NCI-H1092 treated with DMSO at 0.1 percent for 48 hours (cell line): ENCODE measurements around the gene GRXCR2.
"Not testable (repeated sequence)": the region's sequence is repeated elsewhere in the genome, so short reads cannot be mapped to it uniquely, and the experiment has no call there.

Experiments
- DNase-seq: peaks from one replicate; lab custom pipeline; 2025; lab: John Stamatoyannopoulos, UW

GRXCR2 gene

DNA sequence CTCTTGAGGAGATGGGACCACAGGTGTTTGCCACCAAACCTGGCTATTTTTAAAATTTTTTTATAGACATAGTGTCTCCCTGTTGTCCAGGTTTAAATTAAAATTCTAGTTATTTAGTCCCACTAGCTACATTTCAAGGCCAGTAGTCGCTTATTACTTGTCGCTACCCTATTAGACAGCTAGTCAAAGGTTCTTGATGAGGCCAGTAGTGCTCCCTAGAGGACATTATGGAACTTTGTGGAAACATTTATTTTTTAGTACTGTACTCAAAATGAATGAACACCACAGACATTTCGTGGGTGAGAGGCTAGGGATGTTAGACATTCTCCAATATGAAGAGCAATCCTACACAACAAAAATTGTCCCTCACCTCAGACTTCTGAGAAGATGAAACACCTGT lies 14.4 kb upstream of the GRXCR2 start:
- DNase-seq: no peak

DNA sequence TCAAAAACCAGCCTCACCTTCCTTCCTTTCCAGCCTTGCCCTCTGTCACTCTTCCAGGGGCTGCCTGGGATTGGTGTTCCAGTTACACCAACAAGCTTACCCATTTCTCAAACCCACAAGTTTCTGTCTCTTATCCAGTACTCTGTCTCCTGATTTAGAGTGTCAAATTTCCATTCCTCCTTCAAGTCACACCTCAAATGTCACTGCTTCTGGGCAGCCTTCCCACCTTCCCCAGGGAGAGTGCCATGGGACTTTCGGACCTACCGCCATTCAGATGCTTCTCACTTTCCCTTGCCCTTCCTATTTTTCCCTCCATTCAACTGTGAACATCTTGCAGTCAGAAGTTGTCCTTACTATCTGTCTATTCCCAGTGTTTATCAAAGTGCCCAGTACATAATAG lies 2.0 kb upstream of the GRXCR2 start:
- DNase-seq: no peak

DNA sequence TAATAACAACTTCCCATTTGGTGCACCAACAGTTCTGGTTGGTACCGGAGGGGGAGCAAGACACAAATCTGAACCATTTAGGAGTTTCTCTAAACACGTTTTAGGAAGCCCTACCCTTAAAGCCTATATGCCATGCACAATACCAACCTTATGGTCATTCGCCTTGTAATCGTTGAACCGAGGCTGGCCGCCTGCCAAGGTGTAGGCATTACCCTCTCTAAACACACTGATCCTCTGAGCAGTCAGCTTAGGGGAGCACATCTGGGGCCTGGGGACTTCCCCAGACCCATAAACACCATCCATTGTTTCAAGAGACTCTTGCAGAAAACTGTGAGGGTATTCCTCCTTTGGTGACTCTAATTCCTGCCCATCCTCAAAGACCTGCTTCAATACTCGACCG lies 328 bp downstream of the GRXCR2 start:
- DNase-seq: no peak

DNA sequence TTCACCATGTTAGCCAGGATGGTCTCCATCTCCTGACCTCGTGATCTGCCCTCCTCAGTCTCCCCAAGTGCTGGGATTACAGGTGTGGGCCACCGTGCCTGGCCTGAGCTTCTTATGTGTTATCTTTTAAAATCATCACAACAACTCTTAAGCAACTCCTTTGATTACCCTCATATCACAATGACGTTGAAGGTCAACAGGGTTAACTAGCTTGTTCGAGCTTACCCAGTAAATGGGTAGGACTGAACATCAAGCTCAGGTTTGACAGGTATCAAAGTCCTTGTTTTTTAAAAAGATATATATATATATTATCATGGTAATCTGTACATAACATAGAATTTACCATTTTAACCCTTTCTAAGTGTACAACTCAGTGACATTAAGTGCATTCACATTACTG lies 3.1 kb downstream of the GRXCR2 start:
- no peak for DNase-seq

DNA sequence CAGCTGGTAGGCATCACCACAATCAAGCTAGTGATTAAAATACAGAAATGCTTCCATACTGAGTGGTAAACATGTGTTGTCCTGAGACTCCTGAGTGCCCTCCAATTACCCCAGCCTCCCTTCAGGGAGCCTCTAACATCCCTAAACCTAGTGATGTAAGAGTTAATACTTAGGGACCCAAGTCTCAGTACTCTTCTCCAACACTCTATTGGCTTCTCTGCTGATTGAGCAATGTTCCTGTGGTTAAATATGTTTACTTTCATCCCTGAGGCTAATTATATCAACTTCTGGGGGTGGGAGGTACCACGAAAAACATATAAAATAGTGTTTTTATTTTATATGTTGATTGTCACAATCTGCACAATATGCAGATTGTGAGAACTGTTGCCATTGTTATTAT lies 5.0 kb downstream of the GRXCR2 start:
- DNase-seq: no peak

DNA sequence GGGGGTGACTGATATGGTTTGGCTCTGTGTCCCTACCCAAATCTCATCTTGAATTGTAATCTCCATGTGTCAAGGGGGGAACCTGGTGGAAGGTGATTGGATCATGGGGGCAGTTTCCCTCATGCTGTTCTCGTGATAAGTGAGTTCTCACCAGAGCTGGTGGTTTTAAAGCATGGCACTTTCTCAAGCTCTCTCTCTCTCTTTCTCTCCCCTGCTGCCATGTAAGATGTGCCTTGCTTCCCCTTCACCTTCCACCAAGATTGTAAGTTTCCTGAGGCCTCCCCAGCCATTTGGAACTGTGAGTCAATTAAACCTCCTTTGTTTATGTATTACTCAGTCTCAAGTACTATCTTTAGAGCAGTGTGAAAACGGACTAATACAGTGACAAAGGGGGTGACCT lies 8.4 kb downstream of the GRXCR2 start:
- DNase-seq: not testable (repeated sequence)

DNA sequence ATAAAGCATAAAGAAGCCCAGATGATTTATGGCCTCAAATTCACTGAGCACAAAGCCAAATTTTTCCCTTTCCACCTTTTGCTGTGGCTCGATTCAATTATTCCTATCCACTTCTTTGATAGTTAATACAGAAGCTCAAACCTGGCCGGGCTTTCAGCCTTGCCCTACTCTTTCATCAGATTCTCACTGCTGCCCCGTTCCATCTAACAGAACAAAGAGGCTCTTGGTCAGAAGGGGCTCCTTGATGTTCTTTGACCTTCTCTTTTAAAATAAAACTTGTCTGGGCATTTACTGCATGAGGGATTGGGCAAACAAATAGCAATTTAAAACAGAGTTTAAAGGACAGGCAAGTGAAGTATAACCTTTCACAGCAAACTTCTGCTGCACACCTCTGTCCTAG lies 9.8 kb downstream of the GRXCR2 start:
- no peak for DNase-seq

DNA sequence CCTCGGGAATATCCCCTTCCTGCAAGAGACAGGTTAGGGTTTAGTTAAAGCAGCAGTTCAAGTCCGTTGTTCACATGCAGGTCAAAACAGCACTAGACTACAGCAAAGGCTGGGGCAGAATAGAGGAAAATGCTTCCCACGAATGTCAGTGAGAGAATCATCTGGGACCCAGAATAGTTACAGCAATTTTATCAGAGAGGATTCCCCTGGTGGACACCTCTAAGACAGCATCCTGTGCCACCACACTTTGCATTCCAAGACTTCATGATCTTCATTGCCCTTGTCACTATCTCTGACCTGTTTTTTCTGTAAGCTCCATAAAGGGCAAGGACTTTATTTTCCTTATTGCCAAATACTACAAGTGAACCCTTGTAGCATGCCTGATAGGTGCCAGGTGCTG lies 12.9 kb downstream of the GRXCR2 start:
- DNase-seq: no peak

DNA sequence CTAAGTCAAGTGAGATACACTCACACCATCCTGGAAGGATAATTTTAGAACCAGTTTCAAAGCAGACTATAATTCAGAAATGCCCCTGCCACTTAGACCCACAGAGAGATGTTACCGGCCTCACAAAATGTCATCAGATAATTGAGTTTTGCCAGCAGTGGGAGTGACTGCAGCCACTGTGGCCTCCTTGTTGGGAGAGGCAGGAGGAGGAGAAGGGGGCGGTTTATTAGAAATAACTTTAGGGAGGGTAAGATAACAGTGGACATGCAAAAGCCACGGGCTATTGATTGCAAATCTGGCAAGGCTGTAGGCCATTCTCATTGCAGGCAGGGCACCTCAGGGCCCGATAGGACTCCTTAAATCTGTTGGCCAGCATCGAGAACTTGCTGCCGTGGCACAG lies 13.4 kb downstream of the GRXCR2 start:
- no peak for DNase-seq

DNA sequence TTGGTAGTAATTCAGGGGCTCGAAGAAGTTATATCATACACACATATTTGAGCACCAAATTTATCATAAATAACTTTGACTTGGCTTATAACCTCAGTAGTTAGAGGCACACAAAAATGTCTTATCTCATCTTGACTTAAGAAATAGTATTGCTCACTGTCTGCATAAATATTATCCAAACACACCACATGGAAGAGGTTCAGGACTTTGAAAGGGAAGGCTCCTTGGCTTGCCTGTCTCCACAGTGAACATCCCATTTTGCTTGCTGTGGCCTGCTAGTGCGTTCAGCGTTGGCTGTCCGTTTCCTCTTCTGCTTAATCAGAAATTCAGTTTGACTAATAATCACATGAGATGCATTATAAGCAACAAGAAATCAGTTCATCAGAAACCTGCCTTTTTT lies 13.9 kb downstream of the GRXCR2 start:
- DNase-seq: no peak

DNA sequence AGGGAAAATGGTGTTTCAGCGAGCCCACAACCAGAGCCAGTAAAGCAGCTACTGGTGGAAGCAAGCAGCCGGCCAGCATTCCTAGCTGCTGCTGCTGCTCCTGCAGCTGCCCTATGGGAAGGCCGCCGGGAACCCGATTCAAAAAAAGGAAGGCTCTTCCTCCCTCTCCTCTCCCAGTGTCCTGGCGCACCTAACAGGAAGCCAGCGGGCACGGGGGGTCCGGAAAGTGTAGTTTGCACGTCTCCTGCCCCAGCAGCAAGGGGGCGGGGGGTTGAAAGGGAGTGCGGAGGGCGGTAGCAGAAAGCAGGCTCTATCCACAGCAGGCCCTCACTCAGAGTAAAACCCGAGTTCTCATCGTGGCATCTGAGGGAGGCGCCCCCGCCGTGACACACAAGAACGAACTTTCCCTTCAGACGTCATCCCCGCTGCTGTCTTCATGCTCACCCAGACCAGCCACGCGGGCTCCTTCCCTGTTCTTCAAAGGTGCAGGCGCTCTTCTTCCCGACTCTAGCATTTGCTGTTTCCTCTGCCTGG lies 16.5 kb downstream of the GRXCR2 start:
- no peak for DNase-seq

DNA sequence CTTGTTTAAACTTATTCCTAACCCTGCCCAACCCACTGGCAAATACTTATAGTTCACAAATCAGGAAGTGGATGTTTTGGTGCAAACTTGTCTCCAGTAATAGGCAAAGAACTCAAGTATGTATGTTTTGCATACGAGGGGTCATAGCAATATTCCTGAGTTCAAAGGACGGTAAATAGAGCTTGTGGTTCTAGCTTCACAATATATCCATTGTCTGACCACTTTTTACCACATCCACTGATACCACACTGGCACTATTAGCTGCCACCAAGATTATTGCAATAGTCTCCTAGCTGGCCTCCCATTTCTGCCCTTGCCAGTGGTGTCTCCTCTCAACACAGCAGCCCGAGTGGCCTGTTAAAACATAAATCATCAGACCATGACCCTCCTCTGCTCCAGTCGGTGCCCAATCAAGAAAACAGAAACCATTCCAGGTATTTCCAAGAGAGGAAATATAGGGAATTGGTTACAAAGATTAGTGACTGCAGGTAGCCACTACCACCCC lies 17.0 kb downstream of the GRXCR2 start:
- no peak for DNase-seq

DNA sequence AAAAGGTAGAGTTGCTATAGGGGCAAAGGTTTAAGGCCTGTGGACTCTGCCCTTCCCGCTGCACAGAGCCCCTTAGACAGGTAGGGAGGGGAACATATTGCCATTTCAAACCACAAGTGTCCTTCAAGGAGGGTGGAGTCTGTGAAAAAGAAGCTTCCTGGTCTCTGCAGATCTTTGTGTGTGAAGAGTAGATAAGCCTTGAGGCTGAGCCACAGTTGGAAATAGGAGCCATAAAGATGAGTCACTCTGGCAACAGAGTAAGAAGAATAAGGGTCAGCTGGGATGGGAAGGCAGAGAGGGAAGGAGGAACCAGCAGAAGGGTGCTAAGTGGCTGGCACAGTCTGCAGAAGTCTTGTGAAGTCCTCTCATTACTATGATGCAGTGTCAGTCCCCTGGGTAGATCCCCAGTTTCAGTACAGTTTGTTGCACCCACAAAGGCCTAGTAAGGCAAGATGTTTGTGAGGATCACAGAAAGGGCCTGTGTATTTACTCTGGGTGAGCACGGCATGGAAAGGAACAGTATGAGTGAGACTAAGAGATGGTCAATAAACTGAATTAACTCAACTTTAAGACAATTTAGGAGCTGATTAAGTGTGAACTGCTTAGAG lies 18.1 kb downstream of the GRXCR2 start:
- DNase-seq: no peak

DNA sequence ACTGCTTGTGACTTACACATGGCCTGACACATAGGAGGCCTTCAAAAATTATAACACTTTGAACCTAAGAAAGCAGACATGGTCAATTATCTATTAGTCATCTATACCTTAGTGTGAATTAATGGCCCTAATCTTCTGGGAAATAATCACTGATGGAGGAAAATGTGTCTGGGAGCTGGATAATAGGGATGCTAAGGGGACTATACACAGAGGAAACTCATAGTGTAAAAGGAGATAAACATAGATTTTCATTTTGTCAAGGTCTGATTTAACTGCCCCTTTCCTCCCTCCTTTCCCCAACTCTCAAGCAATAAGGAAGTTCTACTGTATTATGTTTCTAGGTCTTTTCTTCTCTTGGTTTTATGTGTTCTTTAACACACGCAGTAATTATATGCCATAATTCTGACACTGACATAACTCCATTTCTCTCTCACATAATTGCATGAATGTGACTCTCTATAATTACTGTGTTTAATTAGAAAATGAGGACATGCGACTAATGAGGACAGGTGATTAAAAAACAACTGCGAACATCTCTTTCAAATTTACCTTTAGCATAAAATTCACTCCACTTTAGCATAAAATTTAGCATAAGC lies 18.9 kb downstream of the GRXCR2 start:
- no peak for DNase-seq

DNA sequence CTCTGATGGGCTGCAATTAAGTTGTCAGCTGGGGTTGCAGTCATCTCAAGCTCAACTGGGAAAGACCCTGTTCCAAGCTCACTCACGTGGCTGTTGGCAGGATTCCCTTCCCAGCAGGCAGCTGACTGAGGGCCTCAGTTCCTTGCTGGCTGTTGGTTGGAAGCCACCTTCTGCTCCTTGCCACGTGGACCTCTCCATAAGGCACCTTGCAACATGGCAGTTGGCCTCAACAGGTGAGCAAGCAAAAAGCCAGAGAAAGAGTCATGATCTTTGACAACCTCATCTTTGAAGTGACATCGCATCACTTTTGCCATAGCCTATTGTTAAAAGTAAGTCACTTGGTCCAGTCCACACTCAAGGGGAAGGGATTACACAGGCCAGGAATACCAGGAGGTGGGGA lies 19.8 kb downstream of the GRXCR2 start:
- no peak for DNase-seq

DNA sequence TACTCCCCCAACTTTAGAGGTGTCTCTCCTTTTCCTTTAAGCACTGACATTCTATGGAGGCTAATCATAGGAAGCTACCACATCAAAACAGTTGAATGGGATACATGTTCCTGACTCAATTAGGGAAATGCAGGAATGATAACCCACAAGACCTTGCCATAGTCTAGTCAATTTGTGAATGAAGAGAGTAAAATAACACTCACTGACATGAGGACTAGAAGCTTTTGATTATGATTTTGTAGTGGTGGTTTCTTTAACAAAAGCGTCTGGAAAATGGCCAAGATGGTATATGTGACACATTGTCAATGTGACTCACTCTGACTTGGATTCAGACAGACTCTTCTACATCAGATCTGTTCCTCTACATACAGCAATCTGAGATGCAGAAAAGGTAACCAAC lies 24.0 kb downstream of the GRXCR2 start:
- no peak for DNase-seq

DNA sequence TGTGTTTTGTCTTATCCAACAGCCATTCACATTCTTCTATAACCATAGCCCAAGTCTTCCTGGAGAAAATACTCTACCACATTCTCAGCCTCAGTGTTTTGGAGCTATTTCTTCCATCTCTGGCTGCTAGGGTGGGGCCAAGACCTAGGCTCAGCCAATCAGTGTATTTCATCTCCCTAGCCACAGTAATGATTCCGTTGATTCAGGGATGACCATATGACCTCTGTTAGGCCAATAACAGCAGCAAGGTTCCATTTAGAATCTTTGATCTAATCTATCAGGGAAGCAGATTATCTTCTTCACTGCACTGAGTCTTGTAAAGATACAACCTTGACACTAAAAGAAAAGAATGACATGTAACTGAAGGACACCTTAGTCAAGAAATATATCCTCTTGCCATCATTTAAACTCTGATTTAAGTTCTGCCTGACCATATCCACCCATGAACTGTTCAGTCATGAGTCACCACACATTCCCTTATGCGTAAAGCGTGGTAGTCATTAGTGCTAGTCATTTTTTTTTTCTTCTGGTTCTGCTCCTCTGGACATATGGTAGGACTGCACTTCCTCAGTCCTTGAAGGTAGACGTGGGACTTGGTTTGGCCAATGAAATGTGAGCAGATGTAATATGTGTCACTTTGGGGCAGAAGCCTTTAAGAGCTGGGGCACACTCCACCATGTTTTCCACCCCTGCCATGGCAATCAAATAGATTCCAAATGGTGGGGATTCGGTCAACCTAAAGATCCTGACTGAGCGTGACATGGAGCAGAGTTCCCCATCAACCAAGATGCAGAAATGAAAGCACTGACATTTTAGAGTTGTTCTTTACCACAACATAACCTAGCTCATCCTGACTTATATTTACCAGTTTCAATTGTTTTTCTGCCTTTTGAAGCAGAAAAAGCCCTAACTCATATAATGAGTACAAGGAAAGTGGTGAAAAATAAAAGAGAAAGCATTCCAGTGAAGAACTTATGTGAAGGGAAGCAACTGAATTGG lies 25.0 kb downstream of the GRXCR2 start:
- DNase-seq: no peak

DNA sequence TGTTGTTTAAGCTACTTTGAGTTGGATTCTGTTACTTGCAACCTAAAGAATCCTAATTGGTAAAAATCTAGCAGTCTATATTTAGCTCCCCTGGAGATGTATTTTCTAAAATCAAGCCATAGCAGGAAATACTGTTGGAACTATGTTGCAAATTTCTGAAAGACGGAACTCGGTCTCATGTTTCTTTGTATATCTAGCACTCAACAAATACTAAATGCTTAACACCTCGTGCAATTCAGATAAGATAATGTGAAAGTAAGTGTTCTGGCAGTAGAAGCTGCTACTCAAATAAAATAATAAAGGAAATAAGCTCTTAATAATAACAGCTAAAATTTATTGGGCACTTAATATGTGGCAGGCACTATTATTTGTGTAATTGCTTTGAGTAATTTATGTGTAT lies 26.7 kb downstream of the GRXCR2 start:
- no peak for DNase-seq

DNA sequence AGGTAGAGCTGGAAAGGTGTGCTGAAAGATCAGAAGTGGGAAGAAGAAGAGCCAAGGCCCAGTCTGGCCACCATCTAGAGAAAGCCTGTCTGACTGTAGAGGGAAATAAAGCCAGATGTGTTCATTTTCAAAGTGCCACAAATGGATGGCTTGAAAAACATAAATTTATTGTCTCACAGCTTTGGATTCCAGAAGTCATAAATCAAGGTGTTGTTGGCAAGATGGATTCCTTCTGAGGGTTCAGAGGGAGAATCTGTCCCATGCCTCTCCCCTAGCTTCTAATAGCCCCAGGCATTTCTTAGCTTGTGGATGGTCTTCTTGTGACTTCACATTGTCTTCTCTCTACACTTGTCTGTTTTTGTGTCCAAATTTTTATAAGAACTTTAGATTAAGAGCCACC lies 31.5 kb downstream of the GRXCR2 start:
- DNase-seq: no peak

DNA sequence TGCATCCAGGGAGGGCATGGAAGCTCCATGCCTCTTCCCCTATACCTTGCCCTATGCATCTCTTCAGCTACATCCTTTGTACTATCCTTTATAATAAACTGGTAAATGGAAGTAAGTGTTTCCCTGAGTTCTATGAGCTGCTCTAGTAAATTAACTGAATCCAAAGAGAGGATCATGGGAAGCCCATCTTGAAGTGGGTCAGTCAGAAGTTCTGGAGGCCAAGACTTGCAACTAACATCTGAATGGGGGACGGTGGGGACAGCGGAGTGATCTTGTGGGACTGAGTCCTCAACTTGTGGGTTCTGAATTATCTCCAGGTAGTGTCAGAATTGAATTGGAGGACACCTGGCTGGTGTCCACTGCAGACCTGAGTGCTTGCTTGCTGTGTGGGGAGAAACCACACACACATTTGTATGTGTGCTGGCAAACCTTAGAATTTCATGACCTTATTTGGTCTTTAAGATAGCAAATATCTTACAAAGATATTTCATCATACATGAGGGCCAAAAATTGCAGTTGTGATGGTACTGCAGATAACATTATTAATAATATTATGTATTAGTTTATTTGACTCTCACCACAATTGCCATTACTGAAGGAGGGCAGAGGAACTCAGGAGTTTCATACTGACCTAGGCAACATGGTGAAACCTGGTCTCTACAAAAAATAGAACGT lies 32.2 kb downstream of the GRXCR2 start:
- DNase-seq: no peak

DNA sequence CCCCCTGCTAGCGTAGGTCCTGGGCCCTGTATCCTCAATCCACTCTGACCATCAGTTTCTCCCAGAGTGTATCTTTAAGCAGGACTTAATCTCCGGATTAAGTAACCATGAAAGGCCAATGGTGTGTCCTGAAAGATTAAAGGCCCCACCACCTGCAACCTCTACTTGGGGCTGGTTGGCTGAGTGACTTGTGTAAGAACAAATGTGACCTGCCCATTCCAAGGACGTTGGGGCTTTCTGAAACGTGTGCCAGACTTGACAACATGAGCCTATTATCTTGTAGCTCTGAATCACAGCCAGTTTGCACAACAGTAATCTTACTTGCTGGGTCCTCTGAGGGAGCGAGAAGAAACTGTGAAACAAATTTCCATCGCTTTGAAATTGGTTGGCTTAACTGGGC lies 34.5 kb downstream of the GRXCR2 start:
- no peak for DNase-seq

DNA sequence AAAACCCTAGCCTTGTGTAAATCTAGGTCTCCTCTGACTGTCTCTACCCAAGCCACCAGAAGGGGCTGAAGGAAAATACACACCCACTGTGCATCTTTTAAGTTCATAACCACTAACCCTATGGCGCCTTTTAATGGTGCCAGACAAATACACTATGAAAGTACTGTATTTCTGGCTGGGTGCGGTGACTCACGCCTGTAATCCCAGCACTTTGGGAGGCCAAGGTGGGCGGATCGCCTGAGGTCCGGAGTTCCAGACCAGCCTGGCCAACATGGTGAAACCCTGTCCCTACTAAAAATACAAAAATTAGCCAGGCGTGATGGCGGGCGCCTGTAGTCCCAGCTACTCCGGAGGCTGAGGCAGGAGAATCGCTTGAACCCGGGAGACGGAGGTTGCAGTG lies 36.6 kb downstream of the GRXCR2 start:
- DNase-seq: not testable (repeated sequence)
